Testis (tissue), 3 donors: ENCODE data around the gene TTLL5. TPM values are rescaled to one million over a fixed set of nuclear protein-coding genes. Genes with fewer than 3 reads are reported as not detected.
A peak's percentile ranks its signal among the peaks of the same experiment; 100 is the strongest.

Source experiments
- DNase-seq: peaks from one replicate; pipeline ENCODE4 v3.0.0-alpha.2; 2019
- H3K27ac ChIP-seq, 2 donors: fragments of 200-600 bp; sonication (generic); one replicate each; pipeline ENCODE4 v1.5.1; 2019
- H3K27me3 ChIP-seq: fragments of 200-600 bp; sonication (generic); one replicate; pipeline ENCODE4 v1.5.1; 2019
- H3K36me3 ChIP-seq: fragments of 200-600 bp; sonication (generic); one replicate; pipeline ENCODE4 v1.5.1; 2017; ENCODE audit warnings: low read depth; ENCODE audit errors: missing control alignments
- H3K4me1 ChIP-seq: fragments of 200-600 bp; sonication (generic); one replicate; pipeline ENCODE4 v1.5.1; 2019
- H3K4me3 ChIP-seq, 2 donors: fragments of 200-600 bp; sonication (generic); one replicate each; pipeline ENCODE4 v1.5.1; 2017 to 2019
- H3K9me3 ChIP-seq: fragments of 200-600 bp; sonication (generic); one replicate; pipeline ENCODE4 v1.5.1; 2017
- POLR2A ChIP-seq: fragments of 450-650 bp; IDR thresholded peaks from one replicate; pipeline ENCODE4 v1.6.1; 2017; ENCODE audit warnings: antibody characterized with exemption, mild to moderate bottlenecking, moderate library complexity
- WGBS, 2 donors: methylation state at CpG; one replicate each; pipeline ENCODE4 v1.1.5; 2018; 5-methylcytosine and 5-hydroxymethylcytosine counted together
- intact Hi-C: fragments of 100-400 bp; cut with DNase I; formaldehyde crosslinking; loops from one replicate; pipeline ENCODE4 v1.15.1; 2023; ENCODE audit warnings: low total_unique reads
- polyA plus RNA-seq: library from polyadenylated mRNA; stranded (reverse); fragments of 350-450 nt; fragmentation: Illumina TruSeq; extraction: RNeasy Lipid Tissue Mini Kit (QIAGEN cat#74804); gene quantifications from one replicate; pipeline ENCODE4 v1.2.3, GENCODE V29; 2014; ENCODE audit warnings: low read depth, low replicate concordance; ENCODE audit not compliant: insufficient read depth
- total RNA-seq, 2 donors: library from RNA; depleted of rRNA; stranded (reverse); fragments of >200 nt; gene quantifications; one replicate each; pipeline ENCODE4 v1.2.3, GENCODE V29; 2016
- TF ChIP-seq, protein P1 (sequence below), 3 experiments: fragments of 450-650 bp in 2 of 3; fragments of 200-600 bp in 1 of 3; sonication (generic) in 1 of 3; IDR thresholded peaks; one replicate each; pipeline ENCODE4 v1.5.1; 2016 to 2019; ENCODE audit warnings: antibody characterized with exemption in 3 of 3, mild to moderate bottlenecking in 2 of 3, moderate library complexity in 1 of 3

Gene TTLL5
- total and polyA plus RNA-seq, 3 donors from 2014 or later, result 112 to 318 (median 155) TPM

DNA sequence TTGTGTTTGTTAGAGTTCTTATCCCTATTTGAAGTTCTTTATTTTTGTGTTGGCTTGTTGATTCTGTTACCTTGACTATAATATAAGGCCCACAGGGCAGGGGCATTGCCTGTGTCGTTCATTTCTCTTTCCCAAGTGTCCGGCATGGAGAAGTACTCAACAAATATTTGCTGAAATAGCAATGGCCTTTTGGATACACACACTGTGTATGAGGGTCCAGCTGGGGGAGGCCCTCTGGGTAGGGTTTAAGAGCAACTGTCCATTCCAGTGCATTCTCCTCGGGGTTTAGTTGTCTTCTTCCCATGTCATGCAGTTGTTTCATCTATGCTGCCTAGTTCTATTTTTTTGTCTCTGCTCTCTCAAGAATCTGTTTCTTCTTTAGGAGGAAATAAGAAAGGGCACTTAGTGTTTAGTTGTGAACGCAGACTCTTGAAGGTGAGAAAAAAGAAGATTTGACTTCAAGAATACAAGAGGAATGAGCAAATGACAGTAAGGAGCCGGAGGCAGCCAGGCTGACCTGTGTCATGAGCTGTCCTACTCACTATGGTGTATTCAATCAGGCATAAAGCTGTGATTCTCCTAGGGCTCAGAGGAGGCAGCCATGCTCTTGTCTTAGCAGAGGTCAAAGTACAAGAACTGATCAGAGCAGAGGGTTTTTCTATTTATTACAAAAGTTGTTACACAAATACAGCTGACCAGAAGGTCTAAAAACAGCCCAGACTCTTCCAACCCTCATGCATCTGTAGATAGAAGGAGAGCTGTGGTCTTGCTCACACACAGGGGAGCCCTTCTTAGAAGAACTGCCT, 10.6 kb upstream of the TTLL5 start:
- WGBS, 2 donors, result 87 to 93% methylated on average over 5 of the region's 5 CpGs
- no peaks in the 10 kb centered on the region for H3K27me3 ChIP-seq
- H3K27ac ChIP-seq, result peak overlapping the region in 1 of 2 donors; percentile 1
- DNase-seq, result no peak
- H3K4me1 ChIP-seq, result peaks cover 18% of the 10 kb centered on the region
- H3K4me3 ChIP-seq, result no peak overlapping the region
- TF ChIP-seq, protein P1, sequence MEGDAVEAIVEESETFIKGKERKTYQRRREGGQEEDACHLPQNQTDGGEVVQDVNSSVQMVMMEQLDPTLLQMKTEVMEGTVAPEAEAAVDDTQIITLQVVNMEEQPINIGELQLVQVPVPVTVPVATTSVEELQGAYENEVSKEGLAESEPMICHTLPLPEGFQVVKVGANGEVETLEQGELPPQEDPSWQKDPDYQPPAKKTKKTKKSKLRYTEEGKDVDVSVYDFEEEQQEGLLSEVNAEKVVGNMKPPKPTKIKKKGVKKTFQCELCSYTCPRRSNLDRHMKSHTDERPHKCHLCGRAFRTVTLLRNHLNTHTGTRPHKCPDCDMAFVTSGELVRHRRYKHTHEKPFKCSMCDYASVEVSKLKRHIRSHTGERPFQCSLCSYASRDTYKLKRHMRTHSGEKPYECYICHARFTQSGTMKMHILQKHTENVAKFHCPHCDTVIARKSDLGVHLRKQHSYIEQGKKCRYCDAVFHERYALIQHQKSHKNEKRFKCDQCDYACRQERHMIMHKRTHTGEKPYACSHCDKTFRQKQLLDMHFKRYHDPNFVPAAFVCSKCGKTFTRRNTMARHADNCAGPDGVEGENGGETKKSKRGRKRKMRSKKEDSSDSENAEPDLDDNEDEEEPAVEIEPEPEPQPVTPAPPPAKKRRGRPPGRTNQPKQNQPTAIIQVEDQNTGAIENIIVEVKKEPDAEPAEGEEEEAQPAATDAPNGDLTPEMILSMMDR (IDR thresholded peaks at IDR 0.05), result no peak
- no peak for TF ChIP-seq POLR2A
- intact Hi-C loops, result loop anchor here (5.0 kb wide), 1 partner anchor 73 kb away; the partner anchor contains the start of gene FLVCR2
- no peaks in the 10 kb centered on the region for H3K9me3 ChIP-seq
- no peaks in the 10 kb centered on the region for H3K36me3 ChIP-seq

DNA sequence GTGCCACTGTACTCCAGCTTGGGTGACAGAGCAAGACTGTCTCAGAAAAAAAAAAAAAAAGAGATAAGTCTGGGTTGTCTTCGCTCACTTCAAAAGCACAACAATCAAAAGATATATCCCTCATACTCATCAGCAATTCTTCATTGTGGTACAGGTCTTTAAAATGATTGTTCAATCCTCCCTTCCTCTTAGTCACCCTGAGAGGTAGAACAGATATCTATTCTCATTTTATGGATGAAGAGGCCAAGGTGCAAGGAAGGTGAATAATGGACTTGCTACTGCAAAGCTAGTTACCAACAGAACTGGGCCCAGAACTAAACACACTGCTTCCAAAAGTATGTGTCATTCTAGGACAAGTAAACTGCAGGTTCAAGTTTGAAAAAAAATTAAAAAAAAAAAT, 7.5 kb upstream of the TTLL5 start:
- no peaks in the 10 kb centered on the region for H3K9me3 ChIP-seq
- H3K4me1 ChIP-seq, result peaks cover 10% of the 10 kb centered on the region
- TF ChIP-seq, protein P1 (IDR thresholded peaks at IDR 0.05), result no peak
- no peak for TF ChIP-seq POLR2A
- no peak overlapping the region for H3K27ac ChIP-seq
- H3K27me3 ChIP-seq, result no peaks in the 10 kb centered on the region
- WGBS, 2 donors, result 86 to 89% methylated on average over 1 of the region's 1 CpG
- intact Hi-C loops, result loop anchor here (5.0 kb wide), 1 partner anchor 76 kb away; the partner anchor contains the start of gene FLVCR2
- no peak for DNase-seq
- no peaks in the 10 kb centered on the region for H3K36me3 ChIP-seq
- H3K4me3 ChIP-seq, result no peak overlapping the region

DNA sequence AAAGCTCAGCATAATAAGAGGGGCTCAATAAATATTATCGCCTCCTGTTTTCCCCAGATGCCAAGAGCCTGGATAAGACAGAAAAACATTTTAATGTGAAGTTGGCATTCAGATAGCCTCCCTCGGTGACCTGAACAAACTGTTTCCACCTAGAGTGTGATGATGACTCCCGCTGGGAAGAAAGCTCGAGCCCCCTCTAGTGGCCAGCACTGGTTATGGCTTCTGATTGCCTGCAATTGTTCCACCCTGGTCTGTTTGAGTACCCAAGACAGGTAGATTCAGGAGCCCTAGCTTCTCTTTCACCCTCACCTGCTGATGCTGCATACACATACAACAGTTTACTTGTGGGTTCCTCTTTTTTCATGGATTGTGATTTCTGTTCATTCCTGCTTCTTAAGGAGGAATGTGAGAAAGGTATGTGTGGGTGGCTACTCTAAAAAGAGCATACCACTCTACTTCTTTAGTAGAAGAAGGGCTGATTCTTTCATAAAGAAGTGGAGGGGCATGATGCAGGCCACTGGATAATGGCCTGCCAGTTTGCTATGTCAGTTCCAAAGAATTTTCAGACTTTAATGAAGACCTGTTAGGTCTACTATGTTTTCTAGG, 6.8 kb upstream of the TTLL5 start:
- Histone ChIP-seq H3K4me1 (peaks cover 8% of the 10 kb centered on the region), H3K36me3 (no peaks in the 10 kb centered on the region), H3K4me3 (no peak overlapping the region), H3K27me3 (no peaks in the 10 kb centered on the region), H3K9me3 (no peaks in the 10 kb centered on the region), H3K27ac (no peak overlapping the region)
- peak; percentile 88 for DNase-seq
- intact Hi-C loops, result loop anchor here (5.0 kb wide), 1 partner anchor 77 kb away; the partner anchor contains the start of gene FLVCR2
- TF ChIP-seq, protein P1 (IDR thresholded peaks at IDR 0.05), result peak; percentile 93 to 98 (median 95)
- TF ChIP-seq POLR2A, result no peak
- whole genome bisulfite sequencing, 2 donors, result 10 to 17% methylated on average over 4 of the region's 4 CpGs

DNA sequence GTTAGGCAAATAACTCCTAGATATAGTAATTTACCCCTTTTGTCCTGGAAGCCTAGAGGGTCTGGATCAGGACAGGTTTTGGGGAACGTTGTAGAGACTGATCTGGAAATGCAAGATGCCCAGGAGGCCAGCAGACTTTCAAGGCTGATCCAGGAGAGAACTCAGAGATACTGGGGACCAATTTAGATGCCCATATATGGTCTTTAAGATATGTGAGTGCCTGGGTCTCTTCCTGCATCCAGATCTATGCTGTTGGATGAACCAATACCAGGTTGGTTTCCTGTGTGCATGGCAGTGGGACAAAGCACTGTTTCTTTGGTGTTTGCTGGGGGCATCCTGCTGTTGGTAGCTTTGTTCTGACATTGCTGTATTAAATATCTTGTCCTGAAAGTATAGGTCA, 5.8 kb upstream of the TTLL5 start:
- H3K36me3 ChIP-seq, result no peaks in the 10 kb centered on the region
- H3K4me3 ChIP-seq, result no peak overlapping the region
- no peaks in the 10 kb centered on the region for H3K27me3 ChIP-seq
- H3K4me1 ChIP-seq, result peaks cover 14% of the 10 kb centered on the region
- no peak for DNase-seq
- intact Hi-C loops, result no loop called here
- H3K27ac ChIP-seq, result no peak overlapping the region
- WGBS, 2 donors, result 0% methylated on average over 1 of the region's 1 CpG
- no peaks in the 10 kb centered on the region for H3K9me3 ChIP-seq
- TF ChIP-seq POLR2A, result no peak
- TF ChIP-seq, protein P1 (IDR thresholded peaks at IDR 0.05), result no peak
